GM18861 (cell line): ENCODE measurements around the gene CCDC71.

ENCODE experiments used
- ATAC-seq: cut with Tn5 transposase; IDR thresholded peaks from one replicate; pipeline ENCODE4 v1.9.1; 2021; ENCODE audit not compliant: unreplicated experiment

CCDC71 gene

DNA sequence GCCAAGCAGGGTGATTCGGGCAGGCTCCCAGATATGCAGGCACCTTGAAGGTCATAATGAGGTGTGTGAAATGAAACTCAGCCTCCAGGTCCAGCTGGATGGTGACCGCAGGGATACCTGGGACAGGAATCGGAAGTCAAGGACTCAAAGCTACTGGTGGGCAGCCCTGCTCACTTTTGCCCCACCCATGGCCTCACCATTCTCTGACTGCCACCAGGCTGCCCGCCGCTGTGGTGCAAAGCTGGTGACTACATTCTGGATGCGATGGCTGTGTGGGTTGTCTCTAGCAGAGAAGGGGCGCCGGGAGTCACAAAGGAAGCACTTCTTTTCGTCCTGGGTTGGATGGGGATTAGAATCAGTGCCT is 34.1 kb downstream of the CCDC71 start:
- ATAC-seq: no peak

- ATAC-seq: no peak
Measured at GRCh38 chr3:49131576-49131975, 34.6 kb downstream of the CCDC71 start.

DNA sequence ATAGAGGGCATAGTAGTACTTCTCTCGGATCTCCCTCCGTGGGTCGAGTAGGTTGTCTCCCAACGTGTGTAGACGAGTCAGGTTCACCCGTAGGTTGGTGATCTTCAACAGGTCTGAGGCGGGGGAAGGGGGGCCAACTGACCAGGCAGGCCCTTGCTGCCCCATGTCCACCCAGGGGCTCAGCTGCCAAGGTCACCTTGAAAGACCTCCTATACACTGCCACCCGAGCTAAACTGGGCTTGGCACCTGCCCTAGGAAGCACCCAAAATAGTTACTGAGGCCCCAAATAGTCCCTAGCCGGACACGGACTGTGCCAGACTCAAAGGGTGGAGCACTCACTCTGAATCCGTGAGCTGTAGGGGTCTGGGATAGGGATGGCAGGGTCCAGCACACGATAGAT is 35.1 kb downstream of the CCDC71 start:
- ATAC-seq: no peak

DNA sequence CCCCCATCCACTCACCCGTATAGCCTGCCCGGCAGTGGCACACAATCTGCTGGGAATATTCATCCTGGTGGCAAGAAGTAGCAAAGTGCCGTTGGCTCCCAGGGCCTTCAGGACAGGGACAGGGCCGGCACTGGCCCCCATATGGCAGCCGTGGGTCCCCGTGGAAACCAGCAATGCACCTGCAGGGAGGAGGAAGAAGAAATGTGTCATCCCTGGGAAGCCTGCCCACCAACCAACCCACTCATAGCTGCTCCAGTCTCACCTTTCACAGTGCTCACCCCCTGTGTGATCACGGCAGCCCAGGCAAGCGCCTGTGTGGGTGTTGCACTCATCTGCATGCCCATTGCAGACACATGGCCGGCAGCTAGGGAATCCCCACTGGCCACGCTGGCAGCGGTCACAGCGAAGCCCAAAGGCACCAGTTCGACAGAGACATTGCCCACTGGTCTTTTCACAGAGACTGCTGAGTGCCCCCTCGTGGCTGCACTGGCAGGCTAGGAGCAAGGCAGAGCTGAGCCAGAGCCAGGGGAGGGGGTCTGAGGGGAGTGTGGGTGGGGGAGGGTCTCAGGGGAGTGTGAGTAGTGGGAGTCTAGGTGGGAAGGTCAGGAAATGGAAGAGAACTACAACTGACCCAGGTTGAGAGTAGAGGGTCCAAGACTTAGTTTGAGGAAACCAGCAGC is 41.0 kb downstream of the CCDC71 start:
- no peak for ATAC-seq

DNA sequence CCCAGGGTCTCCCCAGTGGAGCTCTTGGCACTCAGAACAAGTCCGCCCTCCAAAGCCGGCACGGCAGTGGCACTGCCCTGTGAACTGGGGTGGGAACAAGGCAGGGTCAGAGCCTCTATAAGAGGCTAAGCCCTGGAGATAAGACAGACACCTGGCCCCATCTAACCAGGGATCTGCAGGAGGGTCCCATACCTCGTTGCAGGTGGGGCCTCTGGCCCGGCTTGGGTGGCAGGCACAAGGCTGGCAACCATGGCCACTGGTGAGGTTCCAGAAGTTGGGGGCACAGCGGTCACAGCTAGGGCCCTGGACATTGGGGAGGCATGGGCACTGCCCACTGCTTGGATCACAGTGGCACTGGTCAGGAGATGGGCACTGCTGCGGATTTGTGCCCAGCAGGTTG is 41.9 kb downstream of the CCDC71 start:
- no peak for ATAC-seq

DNA sequence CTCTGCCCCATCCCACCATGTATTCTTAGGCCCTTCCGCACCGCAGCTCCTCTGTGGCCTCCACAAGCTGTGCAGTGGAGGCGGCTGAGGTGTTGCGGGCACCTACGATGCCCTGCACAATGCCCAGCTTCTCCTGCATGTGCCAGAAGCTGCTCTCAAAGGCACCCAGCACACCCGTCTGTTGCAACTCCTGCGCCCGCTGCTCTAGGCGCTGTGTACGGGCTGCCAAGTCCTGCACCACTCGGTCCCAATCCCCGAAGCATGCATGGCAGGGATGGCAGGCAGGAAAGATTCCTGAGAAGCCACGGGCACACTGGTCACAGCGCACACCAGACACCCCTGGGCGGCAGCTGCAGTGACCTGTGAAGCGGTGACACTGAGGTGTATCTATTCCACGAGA is 42.4 kb downstream of the CCDC71 start:
- ATAC-seq: no peak

DNA sequence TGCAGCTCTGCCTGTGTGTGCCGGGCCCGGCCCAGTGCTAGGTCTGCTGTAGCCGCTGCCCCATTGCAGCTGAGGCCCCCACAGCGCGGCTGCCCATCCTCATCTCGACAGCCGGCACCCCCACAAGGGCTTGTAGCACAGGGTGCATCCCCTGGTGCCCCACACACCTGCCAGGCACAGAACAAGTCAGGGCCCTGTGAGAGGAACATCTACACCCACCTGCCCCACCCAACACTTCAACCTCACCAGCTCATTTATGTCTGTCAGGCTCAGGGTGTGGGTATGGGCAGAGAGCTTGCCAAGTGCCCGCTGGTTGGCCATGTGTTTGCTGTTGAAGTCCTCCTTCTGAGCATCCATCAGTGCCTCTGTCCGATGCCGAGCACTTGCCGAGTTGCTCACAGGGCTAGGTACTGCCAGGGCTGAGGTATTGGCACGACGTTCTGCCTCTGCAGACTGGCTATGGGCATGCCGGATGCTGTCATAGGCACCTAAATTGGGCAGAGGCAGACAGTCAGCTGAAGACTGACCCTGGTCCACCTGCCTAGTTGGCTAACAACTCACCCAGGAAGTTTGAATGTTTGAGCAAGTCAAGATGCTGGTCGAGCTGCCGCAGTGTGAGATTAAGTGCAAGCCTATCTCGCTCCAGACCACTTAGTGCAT is 43.1 kb downstream of the CCDC71 start:
- ATAC-seq: no peak

- no peak for ATAC-seq
Measured at GRCh38 chr3:49122451-49122850, 43.7 kb downstream of the CCDC71 start.

- ATAC-seq: no peak
Measured at GRCh38 chr3:49122022-49122421, 44.1 kb downstream of the CCDC71 start.

- no peak for ATAC-seq
Measured at GRCh38 chr3:49121132-49121736, 44.9 kb downstream of the CCDC71 start.

DNA sequence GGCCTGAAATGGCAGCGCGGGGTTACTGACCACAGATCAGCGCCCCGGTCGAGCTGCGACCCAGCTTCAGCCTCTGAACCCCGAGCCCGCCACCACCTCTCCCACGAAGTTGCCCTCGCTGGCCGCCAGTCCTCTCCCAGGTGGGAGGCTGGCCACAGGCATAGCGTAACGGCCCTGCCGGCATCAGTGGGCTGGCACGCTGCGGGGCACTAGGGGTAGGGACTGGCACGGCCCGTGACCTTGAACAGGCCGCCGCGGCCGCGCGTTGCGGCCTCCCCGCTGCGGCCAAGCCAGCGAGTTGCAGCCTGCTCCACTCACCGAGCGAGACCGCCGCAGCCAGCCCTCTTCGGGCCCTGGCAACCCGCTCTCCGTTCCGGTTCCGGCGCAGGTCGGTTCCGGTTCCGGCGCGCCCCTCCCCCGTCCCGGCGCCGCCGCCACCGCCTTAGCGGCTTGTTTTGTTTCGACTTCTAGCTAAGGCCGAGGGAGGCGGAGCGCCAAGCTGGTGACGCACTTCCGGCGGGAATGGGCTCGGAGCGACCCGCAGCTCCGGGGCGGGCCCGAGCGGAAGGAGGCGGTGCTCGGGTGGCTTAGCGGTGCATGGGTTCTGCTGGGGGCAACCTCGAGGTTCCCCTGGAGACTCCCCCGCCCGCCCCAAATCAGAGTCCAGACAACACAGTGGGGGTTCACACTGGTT is 45.5 kb downstream of the CCDC71 start, which contains the start of gene USP19:
TSS of gene USP19 (minus strand) at position 386 of the 694 bp plus-strand sequence. CDS start 1,678 bp downstream, outside the sequence.
- ATAC-seq: peak; percentile 83

- no peak for ATAC-seq
Measured at GRCh38 chr3:49120096-49120437, 46.1 kb downstream of the CCDC71 start.

- no peak for ATAC-seq
Measured at GRCh38 chr3:49119439-49119838, 46.7 kb downstream of the CCDC71 start.

DNA sequence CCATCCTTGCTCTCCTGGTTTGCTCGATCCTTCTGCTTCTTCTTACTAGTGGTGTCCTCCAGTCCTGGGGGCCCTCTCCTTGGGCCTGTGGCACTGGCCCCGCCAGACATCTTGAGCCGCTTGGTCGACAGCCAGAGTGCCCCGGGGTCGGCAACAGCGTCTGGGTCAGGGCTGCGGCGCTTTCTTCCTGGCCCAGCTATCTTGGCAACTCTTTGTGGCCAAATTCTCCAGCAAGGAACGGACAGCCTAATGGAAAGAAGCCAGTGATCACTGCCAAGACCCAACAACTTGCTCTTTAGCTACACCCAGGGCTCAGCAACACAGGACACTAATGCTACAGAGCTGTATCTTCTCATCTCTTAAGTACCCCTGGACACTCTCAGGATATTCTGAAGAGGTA is 47.1 kb downstream of the CCDC71 start:
- no peak for ATAC-seq
